Neural cell (in vitro differentiated cells): ENCODE data around the gene GNG10. TPM values are rescaled to one million over a fixed set of nuclear protein-coding genes. Genes with fewer than 3 reads are reported as not detected.

Experiments
- H2AFZ ChIP-seq: fragments of 200-600, 300-800 bp; sonication (generic), shearing (Covaris generic); 2 replicates; pipeline ENCODE4 v1.6.0; 2014; ENCODE audit warnings: low read depth, mild to moderate bottlenecking, antibody characterized with exemption, low read length, moderate library complexity
- H3F3A ChIP-seq: fragments of 200-600 bp; shearing (Covaris generic); 2 replicates; pipeline ENCODE4 v1.6.1; 2016; ENCODE audit warnings: mild to moderate bottlenecking, moderate library complexity, mixed read lengths, antibody characterized with exemption, low read length; ENCODE audit not compliant: insufficient read depth, poor library complexity, severe bottlenecking
- H3K27ac ChIP-seq: fragments of 200-600, 300-800 bp; sonication (generic), shearing (Covaris generic); 2 replicates; pipeline ENCODE4 v1.5.1; 2014; ENCODE audit warnings: mild to moderate bottlenecking, low read length, moderate library complexity
- H3K27me3 ChIP-seq: fragments of 300-800, 200-600 bp; sonication (generic), shearing (Covaris generic); 2 replicates; pipeline ENCODE4 v1.6.0; 2014; ENCODE audit warnings: mild to moderate bottlenecking, low read depth, low read length, moderate library complexity; ENCODE audit not compliant: insufficient read depth
- H3K36me3 ChIP-seq: fragments of 300-800, 200-600 bp; sonication (generic), shearing (Covaris generic); 2 replicates; pipeline ENCODE4 v1.5.1; 2014; ENCODE audit warnings: mild to moderate bottlenecking, antibody characterized with exemption, low read length, moderate library complexity; ENCODE audit not compliant: insufficient read depth
- H3K4me2 ChIP-seq: fragments of 300-800, 200-600 bp; sonication (generic), shearing (Covaris generic); 2 replicates; pipeline ENCODE4 v1.6.0; 2014; ENCODE audit warnings: mild to moderate bottlenecking, low read length
- H3K4me3 ChIP-seq: fragments of 300-800, 200-600 bp; sonication (generic), shearing (Covaris generic); 2 replicates; pipeline ENCODE4 v1.5.1; 2014; ENCODE audit warnings: mild to moderate bottlenecking, low read length, moderate library complexity
- H3K79me2 ChIP-seq: fragments of 200-600 bp; shearing (Covaris generic); replicated peaks from 2 replicates; pipeline ENCODE4 v1.6.0; 2014; ENCODE audit warnings: mild to moderate bottlenecking, low read length, moderate library complexity; ENCODE audit not compliant: insufficient read depth
- H3K9ac ChIP-seq: fragments of 300-800, 200-600 bp; sonication (generic), shearing (Covaris generic); 2 replicates; pipeline ENCODE4 v1.6.1; 2016; ENCODE audit warnings: mild to moderate bottlenecking, low read length, mixed read lengths
- H3K9me2 ChIP-seq: fragments of 200-600 bp; shearing (Covaris generic); 2 replicates; pipeline ENCODE4 v1.6.1; 2016; ENCODE audit warnings: mild to moderate bottlenecking, low read length, mixed read lengths; ENCODE audit not compliant: insufficient read depth
- H3K9me3 ChIP-seq: fragments of 200-600, 300-800 bp; sonication (generic), shearing (Covaris generic); 2 replicates; pipeline ENCODE4 v1.6.1; 2016; ENCODE audit warnings: mild to moderate bottlenecking, mixed run types, low read length, moderate library complexity, mixed read lengths
- H4K20me1 ChIP-seq: fragments of 200-600 bp; shearing (Covaris generic); 2 replicates; pipeline ENCODE4 v1.6.1; 2016; ENCODE audit warnings: mild to moderate bottlenecking, mixed run types; ENCODE audit not compliant: insufficient read depth
- EP300 ChIP-seq: fragments of 450-650 bp; conservative IDR thresholded peaks from 2 replicates; pipeline ENCODE4 v1.6.1; 2014; ENCODE audit warnings: antibody characterized with exemption, mild to moderate bottlenecking, moderate library complexity; ENCODE audit not compliant: poor library complexity, severe bottlenecking
- EZH2 ChIP-seq: fragments of 200-600, 300-800 bp; shearing (Covaris generic), sonication (generic); IDR thresholded peaks from 2 replicates; pipeline ENCODE4 v1.6.1; 2014; ENCODE audit warnings: antibody characterized with exemption, low read length, borderline replicate concordance, mild to moderate bottlenecking; ENCODE audit not compliant: insufficient read depth, poor library complexity, severe bottlenecking
- MXI1 ChIP-seq: fragments of 450-650 bp; conservative IDR thresholded peaks from 2 replicates; pipeline ENCODE4 v1.6.1; 2014; ENCODE audit warnings: antibody characterized with exemption, mild to moderate bottlenecking; ENCODE audit not compliant: poor library complexity, severe bottlenecking
- POLR2AphosphoS5 ChIP-seq: IDR thresholded peaks from 2 replicates; pipeline ENCODE4 v1.6.1; 2012
- RAD21 ChIP-seq: fragments of 450-650 bp; conservative IDR thresholded peaks from 2 replicates; pipeline ENCODE4 v1.6.1; 2014; ENCODE audit warnings: antibody characterized with exemption, mild to moderate bottlenecking, moderate library complexity
- SMC3 ChIP-seq: fragments of 450-650 bp; conservative IDR thresholded peaks from 2 replicates; pipeline ENCODE4 v1.6.1; 2014; ENCODE audit warnings: antibody characterized with exemption, mild to moderate bottlenecking, moderate library complexity; ENCODE audit not compliant: poor library complexity
- TAF1 ChIP-seq: IDR thresholded peaks from 2 replicates; pipeline ENCODE4 v1.6.1; 2012; ENCODE audit warnings: low read depth
- polyA plus RNA-seq: library from polyadenylated mRNA; depleted of rRNA; stranded (reverse); fragments of >200 nt; gene quantifications from 2 replicates; pipeline ENCODE4 v1.2.3, GENCODE V29; 2014
- TF ChIP-seq, protein P1 (sequence below): fragments of 450-650 bp; IDR thresholded peaks from 2 replicates; pipeline ENCODE4 v1.5.1; 2014; ENCODE audit warnings: antibody characterized with exemption, mild to moderate bottlenecking, moderate library complexity; ENCODE audit not compliant: poor library complexity, severe bottlenecking
- TF ChIP-seq, protein P2 (sequence below): IDR thresholded peaks from 2 replicates; pipeline ENCODE4 v1.6.1; 2012; ENCODE audit warnings: borderline replicate concordance

Gene GNG10
- polyA plus RNA-seq, 1 donor from 2014 or later: 69.6 TPM

DNA sequence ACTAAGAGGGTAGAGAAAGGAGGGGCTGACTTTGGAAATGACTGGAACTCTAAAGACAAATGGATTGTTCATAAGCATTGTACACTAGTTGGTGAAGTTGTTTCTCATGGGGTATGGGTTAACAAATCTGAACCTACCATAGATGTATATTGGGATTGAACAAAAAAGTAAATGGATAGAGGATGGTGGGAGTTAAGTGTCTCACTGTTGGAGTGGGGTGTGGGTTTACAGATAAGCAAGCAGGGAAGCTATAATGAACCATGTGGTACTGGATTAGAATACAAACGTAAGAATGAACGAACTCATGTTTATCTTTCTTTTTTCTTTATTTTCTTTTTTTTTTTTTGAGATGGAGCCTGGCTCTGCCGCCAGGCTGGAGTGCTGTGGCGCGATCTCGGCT is 17.8 kb downstream of the GNG10 start:
- Histone ChIP-seq H4K20me1 (no peaks in the 10 kb centered on the region), H2AFZ (no peak overlapping the region), H3F3A (no peaks in the 10 kb centered on the region), H3K36me3 (peaks cover 9% of the 10 kb centered on the region), H3K27ac (no peak overlapping the region), H3K79me2 (no peaks in the 10 kb centered on the region), H3K4me2 (no peak overlapping the region), H3K9me2 (no peaks in the 10 kb centered on the region), H3K4me3 (no peak overlapping the region), H3K27me3 (no peaks in the 10 kb centered on the region), H3K9me3 (no peaks in the 10 kb centered on the region), H3K9ac (no peak overlapping the region)
- TF ChIP-seq TAF1: no peak
- TF ChIP-seq, protein P1, sequence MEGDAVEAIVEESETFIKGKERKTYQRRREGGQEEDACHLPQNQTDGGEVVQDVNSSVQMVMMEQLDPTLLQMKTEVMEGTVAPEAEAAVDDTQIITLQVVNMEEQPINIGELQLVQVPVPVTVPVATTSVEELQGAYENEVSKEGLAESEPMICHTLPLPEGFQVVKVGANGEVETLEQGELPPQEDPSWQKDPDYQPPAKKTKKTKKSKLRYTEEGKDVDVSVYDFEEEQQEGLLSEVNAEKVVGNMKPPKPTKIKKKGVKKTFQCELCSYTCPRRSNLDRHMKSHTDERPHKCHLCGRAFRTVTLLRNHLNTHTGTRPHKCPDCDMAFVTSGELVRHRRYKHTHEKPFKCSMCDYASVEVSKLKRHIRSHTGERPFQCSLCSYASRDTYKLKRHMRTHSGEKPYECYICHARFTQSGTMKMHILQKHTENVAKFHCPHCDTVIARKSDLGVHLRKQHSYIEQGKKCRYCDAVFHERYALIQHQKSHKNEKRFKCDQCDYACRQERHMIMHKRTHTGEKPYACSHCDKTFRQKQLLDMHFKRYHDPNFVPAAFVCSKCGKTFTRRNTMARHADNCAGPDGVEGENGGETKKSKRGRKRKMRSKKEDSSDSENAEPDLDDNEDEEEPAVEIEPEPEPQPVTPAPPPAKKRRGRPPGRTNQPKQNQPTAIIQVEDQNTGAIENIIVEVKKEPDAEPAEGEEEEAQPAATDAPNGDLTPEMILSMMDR: no peak
- TF ChIP-seq RAD21: no peak
- no peak for TF ChIP-seq EZH2
- no peak for TF ChIP-seq POLR2AphosphoS5
- TF ChIP-seq, protein P2, sequence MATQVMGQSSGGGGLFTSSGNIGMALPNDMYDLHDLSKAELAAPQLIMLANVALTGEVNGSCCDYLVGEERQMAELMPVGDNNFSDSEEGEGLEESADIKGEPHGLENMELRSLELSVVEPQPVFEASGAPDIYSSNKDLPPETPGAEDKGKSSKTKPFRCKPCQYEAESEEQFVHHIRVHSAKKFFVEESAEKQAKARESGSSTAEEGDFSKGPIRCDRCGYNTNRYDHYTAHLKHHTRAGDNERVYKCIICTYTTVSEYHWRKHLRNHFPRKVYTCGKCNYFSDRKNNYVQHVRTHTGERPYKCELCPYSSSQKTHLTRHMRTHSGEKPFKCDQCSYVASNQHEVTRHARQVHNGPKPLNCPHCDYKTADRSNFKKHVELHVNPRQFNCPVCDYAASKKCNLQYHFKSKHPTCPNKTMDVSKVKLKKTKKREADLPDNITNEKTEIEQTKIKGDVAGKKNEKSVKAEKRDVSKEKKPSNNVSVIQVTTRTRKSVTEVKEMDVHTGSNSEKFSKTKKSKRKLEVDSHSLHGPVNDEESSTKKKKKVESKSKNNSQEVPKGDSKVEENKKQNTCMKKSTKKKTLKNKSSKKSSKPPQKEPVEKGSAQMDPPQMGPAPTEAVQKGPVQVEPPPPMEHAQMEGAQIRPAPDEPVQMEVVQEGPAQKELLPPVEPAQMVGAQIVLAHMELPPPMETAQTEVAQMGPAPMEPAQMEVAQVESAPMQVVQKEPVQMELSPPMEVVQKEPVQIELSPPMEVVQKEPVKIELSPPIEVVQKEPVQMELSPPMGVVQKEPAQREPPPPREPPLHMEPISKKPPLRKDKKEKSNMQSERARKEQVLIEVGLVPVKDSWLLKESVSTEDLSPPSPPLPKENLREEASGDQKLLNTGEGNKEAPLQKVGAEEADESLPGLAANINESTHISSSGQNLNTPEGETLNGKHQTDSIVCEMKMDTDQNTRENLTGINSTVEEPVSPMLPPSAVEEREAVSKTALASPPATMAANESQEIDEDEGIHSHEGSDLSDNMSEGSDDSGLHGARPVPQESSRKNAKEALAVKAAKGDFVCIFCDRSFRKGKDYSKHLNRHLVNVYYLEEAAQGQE: no peak

DNA sequence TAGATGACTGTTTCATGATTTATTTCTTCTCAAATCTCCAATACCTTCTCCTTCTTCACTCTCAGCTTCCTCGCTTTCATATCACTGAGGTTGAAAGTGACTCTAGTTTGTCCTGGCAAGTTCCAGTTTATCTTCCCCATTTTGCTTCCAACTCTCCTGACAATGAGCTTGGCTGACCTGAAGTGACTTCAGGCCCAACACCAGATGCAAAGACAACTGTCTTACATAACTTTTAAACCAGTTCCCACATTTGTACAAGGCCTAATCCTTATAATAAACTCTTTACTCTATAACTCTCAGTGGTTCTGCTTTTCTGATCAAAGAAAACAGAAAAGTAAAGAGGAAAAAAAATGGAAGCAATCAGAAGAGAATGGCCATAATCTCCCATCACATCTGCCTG is 22.0 kb downstream of the GNG10 start:
- Histone ChIP-seq H3K27me3 (no peaks in the 10 kb centered on the region), H3K9ac (no peak overlapping the region), H4K20me1 (no peaks in the 10 kb centered on the region), H3K27ac (no peak overlapping the region), H3K9me2 (no peaks in the 10 kb centered on the region), H3F3A (no peaks in the 10 kb centered on the region), H3K79me2 (no peaks in the 10 kb centered on the region), H3K36me3 (peaks cover 1% of the 10 kb centered on the region), H2AFZ (no peak overlapping the region), H3K9me3 (no peaks in the 10 kb centered on the region), H3K4me3 (no peak overlapping the region), H3K4me2 (no peak overlapping the region)
- no peak for TF ChIP-seq POLR2AphosphoS5
- TF ChIP-seq SMC3: no peak
- no peak for TF ChIP-seq EP300
- TF ChIP-seq, protein P2: no peak
- TF ChIP-seq RAD21: no peak
- no peak for TF ChIP-seq EZH2
- TF ChIP-seq, protein P1: no peak
- no peak for TF ChIP-seq TAF1
- TF ChIP-seq MXI1: no peak
